HepG2 (cell line): ENCODE measurements around the gene TAF1B. TPM values are rescaled to one million over a fixed set of nuclear protein-coding genes. Genes with fewer than 3 reads are reported as not detected.

Source experiments
- ATF1 ChIP-seq: IDR thresholded peaks from 2 replicates; pipeline ENCODE4 v1.6.1; 2016; ENCODE audit warnings: mild to moderate bottlenecking, control low read depth
- CENPBD1 ChIP-seq: sonication (generic); formaldehyde crosslinking; IDR thresholded peaks from 2 replicates; pipeline ENCODE4 v1.8.0; 2022; ENCODE audit warnings: missing genetic modification reagents, low read depth, mild to moderate bottlenecking, borderline replicate concordance
- CHD4 ChIP-seq: fragments of 200-600 bp; sonication (generic); IDR thresholded peaks from 2 replicates; pipeline ENCODE4 v1.7.0; 2017; ENCODE audit warnings: mild to moderate bottlenecking, low read length, borderline replicate concordance
- DBP ChIP-seq: sonication (generic); formaldehyde crosslinking; IDR thresholded peaks from 2 replicates; pipeline ENCODE4 v1.4.0; 2020; ENCODE audit warnings: missing genetic modification reagents; ENCODE audit errors: not compliant biosample characterization
- ISL2 ChIP-seq: sonication (generic); formaldehyde crosslinking; IDR thresholded peaks from 2 replicates; pipeline ENCODE4 v1.5.0; 2020; ENCODE audit warnings: missing genetic modification reagents
- MED1 ChIP-seq: sonication (generic); formaldehyde crosslinking; IDR thresholded peaks from 2 replicates; pipeline ENCODE4 v1.4.0; 2020; ENCODE audit warnings: missing genetic modification reagents
- MYNN ChIP-seq: sonication (generic); formaldehyde crosslinking; IDR thresholded peaks from 2 replicates; pipeline ENCODE4 v1.4.0; 2020; ENCODE audit warnings: mild to moderate bottlenecking, low read depth, missing genetic modification reagents
- SKI ChIP-seq: fragments of 450-650 bp; IDR thresholded peaks from one replicate; pipeline ENCODE4 v1.6.1; 2018; ENCODE audit warnings: mild to moderate bottlenecking; ENCODE audit not compliant: partially characterized antibody
- SRSF4 ChIP-seq: fragments of 200-400 bp; formaldehyde crosslinking; IDR thresholded peaks from one replicate; pipeline ENCODE4 v1.6.1; 2018; ENCODE audit warnings: mild to moderate bottlenecking, low read depth, low read length, moderate library complexity; ENCODE audit not compliant: poor library complexity, severe bottlenecking
- TBX3 ChIP-seq: fragments of 450-650 bp; IDR thresholded peaks from 2 replicates; pipeline ENCODE4 v1.6.1; 2017; ENCODE audit warnings: antibody characterized with exemption, mild to moderate bottlenecking, inconsistent platforms, borderline replicate concordance
- TCF7 ChIP-seq: sonication (generic); IDR thresholded peaks from 2 replicates; pipeline ENCODE4 v1.6.1; 2016; ENCODE audit warnings: antibody characterized with exemption, low read depth
- ZKSCAN8 ChIP-seq: IDR thresholded peaks from 2 replicates; pipeline ENCODE4 v1.6.1; 2016; ENCODE audit warnings: borderline replicate concordance, missing genetic modification reagents, missing compliant biosample characterization
- ZNF281 ChIP-seq: sonication (generic); formaldehyde crosslinking; IDR thresholded peaks from 2 replicates; pipeline ENCODE4 v1.4.0; 2020; ENCODE audit warnings: missing genetic modification reagents, borderline replicate concordance
- ZNF430 ChIP-seq: sonication (generic); formaldehyde crosslinking; IDR thresholded peaks from 2 replicates; pipeline ENCODE4 v1.9.0; 2021; ENCODE audit warnings: mild to moderate bottlenecking, missing genetic modification reagents
- ZNF550 ChIP-seq: sonication (generic); formaldehyde crosslinking; IDR thresholded peaks from 2 replicates; pipeline ENCODE4 v1.4.0; 2020; ENCODE audit warnings: mild to moderate bottlenecking, missing genetic modification reagents, borderline replicate concordance
- ZNF772 ChIP-seq: sonication (generic); formaldehyde crosslinking; IDR thresholded peaks from 2 replicates; pipeline ENCODE4 v1.5.0; 2020; ENCODE audit warnings: mild to moderate bottlenecking, missing genetic modification reagents
- ZNF773 ChIP-seq: sonication (generic); formaldehyde crosslinking; IDR thresholded peaks from 2 replicates; pipeline ENCODE4 v1.4.0; 2020; ENCODE audit warnings: missing genetic modification reagents, borderline replicate concordance
- polyA plus RNA-seq, 8 experiments: library from polyadenylated mRNA; depleted of rRNA in 3 of 8; stranded (reverse) in 7 of 8; unstranded in 1 of 8; fragments of >200 nt; fragmentation: Illumina TruSeq in 4 of 8; extraction: Trizol in 4 of 8; gene quantifications; 2 replicates each; pipeline versions ENCODE4 v1.2.1 to v1.2.3, GENCODE V29; 2011 to 2016; ENCODE audit warnings: low read depth in 4 of 8, missing spikeins in 1 of 8, mixed read lengths in 1 of 8; ENCODE audit not compliant: insufficient read depth in 1 of 8
- total RNA-seq, 5 experiments: library from RNA; depleted of rRNA; stranded (reverse); fragments of >200 nt; fragmentation: Illumina TruSeq; extraction: Trizol; gene quantifications; 2 replicates each; pipeline ENCODE4 v1.2.3, GENCODE V29; 2016; ENCODE audit warnings: low read depth in 1 of 5
- TF ChIP-seq, protein P1 (sequence below): sonication (generic); formaldehyde crosslinking; IDR thresholded peaks from 2 replicates; pipeline ENCODE4 v1.5.0; 2020; ENCODE audit warnings: mild to moderate bottlenecking, missing genetic modification reagents, moderate library complexity
- TF ChIP-seq, protein P2 (sequence below): sonication (generic); formaldehyde crosslinking; IDR thresholded peaks from 2 replicates; pipeline ENCODE4 v1.5.1; 2020; ENCODE audit warnings: missing genetic modification reagents, mild to moderate bottlenecking, borderline replicate concordance
- TF ChIP-seq, protein P3 (sequence below): sonication (generic); formaldehyde crosslinking; IDR thresholded peaks from 2 replicates; pipeline ENCODE4 v1.8.0; 2022; ENCODE audit warnings: missing genetic modification reagents, mild to moderate bottlenecking, borderline replicate concordance

The TAF1B gene
- total and polyA plus RNA-seq, 2 of the 13 experiments (the other 11 are each of a cell fraction or from before 2014, with no cell fraction given) = 13.3 to 27.7 TPM

DNA sequence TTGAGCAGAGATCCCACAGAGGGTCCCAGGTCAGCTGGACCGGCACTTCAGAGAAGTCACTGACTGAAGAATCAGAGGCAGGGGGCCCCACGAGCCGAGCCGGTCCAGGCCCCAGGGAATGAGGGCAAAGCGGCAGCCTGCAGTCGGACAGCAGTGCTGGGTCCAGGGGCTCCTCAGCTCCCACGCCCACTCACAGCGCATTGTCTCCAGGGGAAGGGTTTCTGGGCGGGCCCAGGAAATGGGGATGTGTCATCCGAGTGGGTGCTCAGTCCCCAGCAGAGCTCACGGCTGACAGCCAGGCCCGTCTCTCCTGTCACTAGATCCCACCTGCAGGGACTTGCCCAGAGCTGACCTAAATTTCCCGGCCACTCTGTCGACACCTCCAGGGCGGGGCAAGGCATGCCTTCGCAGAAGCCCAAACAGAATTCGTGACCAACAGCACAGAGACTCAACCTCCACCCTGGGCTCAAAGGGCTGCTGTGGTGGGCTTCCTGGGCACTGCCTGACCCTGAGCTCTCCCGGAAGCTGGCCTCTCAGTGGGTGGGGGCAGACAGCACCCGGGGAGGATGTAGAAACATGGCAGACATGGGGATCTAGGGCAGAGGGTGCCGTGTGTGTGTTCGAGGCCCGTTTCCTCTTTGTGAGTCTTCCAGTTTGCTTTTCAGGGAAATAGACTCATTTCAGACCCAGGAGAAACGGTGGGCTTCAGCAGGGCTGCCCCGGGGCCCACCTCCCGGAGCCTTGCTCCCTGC lies 42.1 kb upstream of the TAF1B start (continued):
- TF ChIP-seq ZNF281 (CRISPR knock-in tag) (no peak), ZNF550 (no peak), ZNF773 (CRISPR knock-in tag) (no peak), MYNN (CRISPR knock-in tag) (no peak), SKI (no peak), ZNF772 (CRISPR knock-in tag) (peak; percentile 31; the same call in 1 of the 2 replicates), DBP (CRISPR knock-in tag) (no peak), ZNF430 (CRISPR knock-in tag) (no peak), CENPBD1 (CRISPR knock-in tag) (no peak), ZKSCAN8 (CRISPR knock-in tag) (no peak), TBX3 (no peak), ISL2 (CRISPR knock-in tag) (no peak), MED1 (CRISPR knock-in tag) (peak; percentile 70), ATF1 (no peak), CHD4 (no peak), TCF7 (no peak), SRSF4 (no peak)
- TF ChIP-seq, protein P1, sequence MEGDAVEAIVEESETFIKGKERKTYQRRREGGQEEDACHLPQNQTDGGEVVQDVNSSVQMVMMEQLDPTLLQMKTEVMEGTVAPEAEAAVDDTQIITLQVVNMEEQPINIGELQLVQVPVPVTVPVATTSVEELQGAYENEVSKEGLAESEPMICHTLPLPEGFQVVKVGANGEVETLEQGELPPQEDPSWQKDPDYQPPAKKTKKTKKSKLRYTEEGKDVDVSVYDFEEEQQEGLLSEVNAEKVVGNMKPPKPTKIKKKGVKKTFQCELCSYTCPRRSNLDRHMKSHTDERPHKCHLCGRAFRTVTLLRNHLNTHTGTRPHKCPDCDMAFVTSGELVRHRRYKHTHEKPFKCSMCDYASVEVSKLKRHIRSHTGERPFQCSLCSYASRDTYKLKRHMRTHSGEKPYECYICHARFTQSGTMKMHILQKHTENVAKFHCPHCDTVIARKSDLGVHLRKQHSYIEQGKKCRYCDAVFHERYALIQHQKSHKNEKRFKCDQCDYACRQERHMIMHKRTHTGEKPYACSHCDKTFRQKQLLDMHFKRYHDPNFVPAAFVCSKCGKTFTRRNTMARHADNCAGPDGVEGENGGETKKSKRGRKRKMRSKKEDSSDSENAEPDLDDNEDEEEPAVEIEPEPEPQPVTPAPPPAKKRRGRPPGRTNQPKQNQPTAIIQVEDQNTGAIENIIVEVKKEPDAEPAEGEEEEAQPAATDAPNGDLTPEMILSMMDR = no peak
- TF ChIP-seq, protein P2, sequence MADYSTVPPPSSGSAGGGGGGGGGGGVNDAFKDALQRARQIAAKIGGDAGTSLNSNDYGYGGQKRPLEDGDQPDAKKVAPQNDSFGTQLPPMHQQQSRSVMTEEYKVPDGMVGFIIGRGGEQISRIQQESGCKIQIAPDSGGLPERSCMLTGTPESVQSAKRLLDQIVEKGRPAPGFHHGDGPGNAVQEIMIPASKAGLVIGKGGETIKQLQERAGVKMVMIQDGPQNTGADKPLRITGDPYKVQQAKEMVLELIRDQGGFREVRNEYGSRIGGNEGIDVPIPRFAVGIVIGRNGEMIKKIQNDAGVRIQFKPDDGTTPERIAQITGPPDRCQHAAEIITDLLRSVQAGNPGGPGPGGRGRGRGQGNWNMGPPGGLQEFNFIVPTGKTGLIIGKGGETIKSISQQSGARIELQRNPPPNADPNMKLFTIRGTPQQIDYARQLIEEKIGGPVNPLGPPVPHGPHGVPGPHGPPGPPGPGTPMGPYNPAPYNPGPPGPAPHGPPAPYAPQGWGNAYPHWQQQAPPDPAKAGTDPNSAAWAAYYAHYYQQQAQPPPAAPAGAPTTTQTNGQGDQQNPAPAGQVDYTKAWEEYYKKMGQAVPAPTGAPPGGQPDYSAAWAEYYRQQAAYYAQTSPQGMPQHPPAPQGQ (CRISPR knock-in tag) = 0 out of 2 replicates have a peak, but pooled peaks have one; percentile 75
- TF ChIP-seq, protein P3, sequence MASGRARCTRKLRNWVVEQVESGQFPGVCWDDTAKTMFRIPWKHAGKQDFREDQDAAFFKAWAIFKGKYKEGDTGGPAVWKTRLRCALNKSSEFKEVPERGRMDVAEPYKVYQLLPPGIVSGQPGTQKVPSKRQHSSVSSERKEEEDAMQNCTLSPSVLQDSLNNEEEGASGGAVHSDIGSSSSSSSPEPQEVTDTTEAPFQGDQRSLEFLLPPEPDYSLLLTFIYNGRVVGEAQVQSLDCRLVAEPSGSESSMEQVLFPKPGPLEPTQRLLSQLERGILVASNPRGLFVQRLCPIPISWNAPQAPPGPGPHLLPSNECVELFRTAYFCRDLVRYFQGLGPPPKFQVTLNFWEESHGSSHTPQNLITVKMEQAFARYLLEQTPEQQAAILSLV (CRISPR knock-in tag) = no peak
